Body of pancreas (tissue), 4 donors: ENCODE data around the gene RNF41. TPM values are rescaled to one million over a fixed set of nuclear protein-coding genes. Genes with fewer than 3 reads are reported as not detected.

ENCODE experiments used
- ATAC-seq: fragments of 150-250 bp; one replicate; pipeline ENCODE4 v1.9.1; 2016
- DNase-seq, 4 donors: peaks; one replicate each; pipeline ENCODE4 v3.0.0-alpha.2; 2019
- H3K27ac ChIP-seq, 4 donors: fragments of 200-600 bp; sonication (generic); 1 replicate in 3 of 4; 2 replicates in 1 of 4; pipeline versions ENCODE4 v1.5.1 to v1.6.1; 2016 to 2019; ENCODE audit warnings: mild to moderate bottlenecking in 1 of 4, mixed read lengths in 1 of 4, moderate library complexity in 1 of 4
- H3K27me3 ChIP-seq, 2 donors: fragments of 200-600 bp; sonication (generic); one replicate each; pipeline ENCODE4 v1.6.0; 2016; ENCODE audit warnings: mild to moderate bottlenecking in 1 of 2
- H3K36me3 ChIP-seq, 2 donors: fragments of 200-600 bp; sonication (generic); replicated peaks in 1 of 2; 2 replicates each; pipeline ENCODE4 v1.5.1; 2016; ENCODE audit warnings: low read depth in 2 of 2; ENCODE audit not compliant: insufficient read depth in 1 of 2
- H3K4me1 ChIP-seq: fragments of 200-600 bp; sonication (generic); one replicate; pipeline ENCODE4 v1.6.0; 2016
- H3K4me3 ChIP-seq, 2 donors: fragments of 200-600 bp; sonication (generic); 1 replicate in 1 of 2; 2 replicates in 1 of 2; pipeline ENCODE4 v1.5.1; 2016 to 2019
- H3K9me3 ChIP-seq, 3 donors: fragments of 200-600 bp; sonication (generic); 1 replicate in 2 of 3; 2 replicates in 1 of 3; pipeline ENCODE4 v1.5.1; 2016
- CTCF ChIP-seq, 7 experiments: fragments of 450-650 bp in 4 of 7; fragments of 200-600 bp in 3 of 7; sonication (generic) in 3 of 7; IDR thresholded peaks; one replicate each; pipeline ENCODE4 v1.5.1; 2016 to 2019; ENCODE audit warnings: antibody characterized with exemption in 7 of 7
- POLR2A ChIP-seq, 3 donors: fragments of 450-650 bp; IDR thresholded peaks; one replicate each; pipeline ENCODE4 v1.6.1; 2016; ENCODE audit warnings: antibody characterized with exemption in 3 of 3, mild to moderate bottlenecking in 2 of 3
- WGBS, 2 donors: methylation state at CpG; one replicate each; pipeline ENCODE4 v1.1.5; 2017; 5-methylcytosine and 5-hydroxymethylcytosine counted together
- intact Hi-C: fragments of 100-400 bp; cut with DNase I; formaldehyde crosslinking; loops from one replicate; pipeline ENCODE4 v1.15.1; 2023
- total RNA-seq, 2 donors: library from RNA; depleted of rRNA; stranded (reverse); fragments of >200 nt; gene quantifications; one replicate each; pipeline ENCODE4 v1.1.0, GENCODE V29; 2016

RNF41 gene
- total RNA-seq, 2 donors from 2014 or later, result 13.2 TPM

DNA sequence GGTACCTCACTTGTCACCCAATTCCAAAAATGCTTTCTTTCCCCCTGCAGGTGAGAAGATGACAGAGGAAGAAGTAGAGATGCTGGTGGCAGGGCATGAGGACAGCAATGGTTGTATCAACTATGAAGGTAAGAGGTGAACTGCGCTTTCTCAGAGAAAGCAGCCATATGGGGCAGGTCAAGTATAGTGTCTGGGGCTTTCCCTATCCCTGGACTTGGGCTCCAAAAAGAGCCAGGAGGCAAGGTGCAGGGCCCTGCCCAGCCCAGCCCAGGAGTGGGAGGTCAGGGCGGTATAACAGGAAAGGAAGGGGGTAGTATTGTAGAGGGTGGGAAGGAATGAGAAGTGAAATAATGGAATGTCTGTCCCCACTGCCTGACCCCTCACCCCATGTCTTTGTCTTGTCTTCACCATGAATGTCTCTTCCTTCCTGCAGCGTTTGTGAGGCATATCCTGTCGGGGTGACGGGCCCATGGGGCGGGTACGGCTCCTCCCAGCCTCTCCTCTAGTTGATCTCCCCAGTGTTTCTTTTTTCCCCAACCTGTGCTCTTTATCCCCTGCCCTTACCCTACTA, 61.4 kb downstream of the RNF41 start:
- intact Hi-C loops, result no loop called here
- TF ChIP-seq POLR2A (IDR thresholded peaks at IDR 0.05) (no peak), CTCF (IDR thresholded peaks at IDR 0.05) (no peak)
- H3K27ac ChIP-seq, result peak overlapping the region; percentile 94 to 100 (median 98)
- H3K9me3 ChIP-seq, result no peaks in the 10 kb centered on the region
- DNase-seq, result no peak
- ATAC-seq, result no peak
- H3K4me1 ChIP-seq, result peaks cover 37% of the 10 kb centered on the region
- 50 to 55% methylated on average over 7 of the region's 7 CpGs for WGBS, 2 donors
- H3K27me3 ChIP-seq, result no peaks in the 10 kb centered on the region
- H3K36me3 ChIP-seq, result peaks cover 8 to 25% of the 10 kb centered on the region in 2 donors
- no peak overlapping the region for H3K4me3 ChIP-seq

- peaks cover 37% of the 10 kb centered on the region for H3K4me1 ChIP-seq
- no peak for ATAC-seq
- no peaks in the 10 kb centered on the region for H3K27me3 ChIP-seq
- no peak for DNase-seq
- H3K27ac ChIP-seq, result peak overlapping the region; percentile 94 to 100 (median 98)
- WGBS, 2 donors, result 10 to 11% methylated on average over 8 of the region's 8 CpGs
- H3K4me3 ChIP-seq, result peak overlapping the region; percentile 79 to 84
- intact Hi-C loops, result no loop called here
- peaks cover 8 to 20% of the 10 kb centered on the region in 2 donors for H3K36me3 ChIP-seq
- TF ChIP-seq CTCF (IDR thresholded peaks at IDR 0.05), result no peak
- no peak for TF ChIP-seq POLR2A (IDR thresholded peaks at IDR 0.05)
- H3K9me3 ChIP-seq, result no peaks in the 10 kb centered on the region
These were observed 62.1 kb downstream of the RNF41 start for GRCh38 chr12:56159482-56160192.

DNA sequence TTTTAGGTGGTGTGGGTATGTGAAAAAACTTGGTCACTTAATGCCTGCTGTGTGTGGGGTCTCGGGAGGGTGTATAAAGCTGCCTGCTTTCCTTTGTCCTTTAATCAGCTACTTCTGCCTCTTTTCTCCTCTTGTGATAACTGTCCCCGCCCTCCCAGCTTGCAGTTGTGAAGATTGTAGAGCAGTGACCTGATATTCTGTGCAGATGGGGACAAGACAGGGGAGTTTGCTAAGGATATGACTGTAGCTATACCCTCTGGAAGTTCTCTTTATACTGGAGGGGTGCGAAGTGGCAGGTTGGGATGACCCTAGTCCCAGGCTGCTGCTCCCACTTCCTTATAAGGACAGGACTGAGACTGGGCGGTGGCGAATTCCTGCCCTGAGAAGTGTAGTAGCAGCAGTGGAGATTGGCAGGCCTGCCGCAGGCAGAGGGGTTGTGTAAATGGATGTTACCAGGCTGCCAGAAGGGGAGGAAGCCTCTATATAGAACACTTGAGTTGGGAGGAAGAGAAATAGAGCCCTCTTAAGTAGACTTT, 62.7 kb downstream of the RNF41 start:
- DNase-seq, result peak; percentile 71 to 82 (median 80)
- H3K4me3 ChIP-seq, result peak overlapping the region; percentile 79 to 84
- ATAC-seq, result peak; percentile 47
- H3K27me3 ChIP-seq, result no peaks in the 10 kb centered on the region
- TF ChIP-seq POLR2A (IDR thresholded peaks at IDR 0.05), result peak in 1 of 3 donors; percentile 21
- TF ChIP-seq CTCF (IDR thresholded peaks at IDR 0.05), result no peak
- H3K4me1 ChIP-seq, result peaks cover 37% of the 10 kb centered on the region
- intact Hi-C loops, result no loop called here
- H3K27ac ChIP-seq, result peak overlapping the region; percentile 94 to 100 (median 98)
- peaks cover 8 to 17% of the 10 kb centered on the region in 2 donors for H3K36me3 ChIP-seq
- WGBS, 2 donors, result 0% methylated on average over 6 of the region's 6 CpGs
- no peaks in the 10 kb centered on the region for H3K9me3 ChIP-seq

DNA sequence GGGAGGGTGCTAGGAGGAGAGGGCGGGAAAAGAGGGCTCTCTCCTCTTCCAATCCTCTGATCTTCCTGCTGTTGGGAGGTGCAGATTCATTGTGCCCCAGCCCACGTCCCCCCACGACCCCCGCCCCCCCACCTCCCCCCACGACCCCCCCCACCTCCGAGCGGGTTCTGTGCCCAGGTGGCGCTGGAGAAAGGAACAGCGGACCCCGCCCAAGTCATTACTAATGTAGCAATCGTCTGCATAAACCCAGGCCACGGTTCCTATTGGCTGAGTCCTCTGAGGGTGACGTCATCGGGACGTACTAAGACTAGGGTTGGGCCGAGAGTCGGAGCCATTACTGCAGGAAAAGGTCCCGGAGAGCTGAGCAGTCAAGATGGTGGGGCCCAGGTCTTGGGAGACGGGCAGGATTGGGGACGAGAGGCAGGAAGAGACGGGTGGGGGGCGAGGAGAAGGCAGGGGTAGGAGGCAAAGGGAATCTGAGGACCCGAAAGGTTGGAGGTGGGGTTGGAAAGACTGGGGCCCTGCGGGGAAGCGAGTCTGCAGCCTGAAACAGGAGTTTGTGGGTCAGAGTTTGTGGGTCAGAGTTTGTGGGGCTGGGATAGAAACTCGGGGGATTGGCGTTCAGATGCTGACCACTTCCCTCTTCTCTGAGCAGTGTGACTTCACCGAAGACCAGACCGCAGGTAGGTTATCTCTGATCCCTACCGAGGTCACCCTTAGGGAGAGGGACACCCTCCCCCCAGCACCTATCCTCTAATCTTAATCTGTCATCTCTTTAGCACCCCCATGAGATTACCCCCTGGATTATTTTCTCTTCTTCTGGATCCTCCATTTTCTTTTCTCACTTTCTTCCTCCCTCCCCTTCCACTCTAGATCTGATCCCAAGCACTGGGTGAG, 63.4 kb downstream of the RNF41 start, which contains the start of gene MYL6:
TSS of gene MYL6 (plus strand) at position 331 of the 897 bp plus-strand sequence. CDS start at position 374, 43 bp downstream.
- Histone ChIP-seq H3K27ac (peak within 1 kb of the TSS; percentile 94 to 100 (median 98)), H3K4me1 (peaks cover 41% of the 10 kb centered on the region), H3K4me3 (peak within 1 kb of the TSS; percentile 79 to 84), H3K9me3 (no peaks in the 10 kb centered on the region), H3K36me3 (peaks cover 8 to 15% of the 10 kb centered on the region in 2 donors), H3K27me3 (no peaks in the 10 kb centered on the region)
- DNase-seq (peak; percentile 97 to 100 (median 98)), ATAC-seq (peak; percentile 92)
- peak in 1 of 7 experiments; percentile 6 for TF ChIP-seq CTCF (IDR thresholded peaks at IDR 0.05)
- peak; percentile 97 to 100 (median 100) for TF ChIP-seq POLR2A (IDR thresholded peaks at IDR 0.05)
- WGBS, 2 donors, result 0 to 1% methylated on average over 25 to 30 of the region's 30 CpGs
- intact Hi-C loops, result no loop called here
